ENCODE measurements around the gene UBASH3A. TPM values are rescaled to one million over a fixed set of nuclear protein-coding genes. Genes with fewer than 3 reads are reported as not detected.

The UBASH3A gene
- polyA plus RNA-seq, 1 donor (not counting 4 experiments of a cell fraction or from before 2014, with no cell fraction given), result not detected

DNA sequence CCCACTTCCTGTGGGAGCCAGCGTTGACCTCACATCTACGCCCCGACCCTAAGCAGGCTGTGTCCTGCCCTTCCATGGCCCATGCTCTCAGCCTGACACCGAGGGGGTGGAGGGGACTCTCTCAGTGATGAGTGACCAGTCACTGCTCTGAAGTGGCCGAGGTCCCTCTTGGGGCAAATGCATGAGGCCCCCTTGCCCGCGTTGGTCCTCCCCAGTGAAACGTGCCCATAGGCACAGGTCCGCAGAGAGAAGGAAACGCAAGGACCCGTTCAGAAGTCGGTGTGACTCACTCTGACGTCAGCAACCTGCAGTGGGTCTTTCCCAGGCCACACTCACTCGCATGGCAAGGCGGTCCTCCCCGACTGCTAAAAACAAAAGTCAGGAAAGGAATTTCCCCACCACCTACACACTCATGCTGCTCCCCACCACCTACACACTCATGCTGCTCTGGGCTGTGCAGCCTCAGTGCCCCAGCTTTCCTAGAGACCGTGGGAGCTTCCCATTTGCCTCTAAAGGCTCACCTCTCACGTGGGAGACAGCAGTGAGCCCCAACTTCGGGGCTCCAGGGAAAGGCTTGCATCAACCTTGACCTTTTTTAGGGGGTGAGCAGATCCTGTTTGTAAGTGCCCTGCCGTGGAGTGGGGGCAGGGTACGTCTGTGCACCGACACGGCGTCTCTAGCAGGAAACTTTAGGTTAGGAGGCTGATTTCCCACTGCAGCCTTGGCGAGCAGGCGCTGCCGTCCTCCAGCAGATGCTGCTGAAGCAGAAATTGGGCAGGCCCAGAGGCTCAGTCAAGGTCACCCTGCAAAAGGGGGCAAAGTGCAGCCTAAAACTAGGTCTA lies 11.4 kb downstream of the UBASH3A start:
- FAIRE-seq (no peak), DNase-seq (ENCODE audit: low read depth, low spot score) (no peak)
- H3K79me2 ChIP-seq (ENCODE audit: control insufficient read depth, insufficient read depth, low read length), result no peaks in the 10 kb centered on the region
- no peak overlapping the region for H3K27ac ChIP-seq (ENCODE audit: control insufficient read depth, insufficient read depth, low read length)
- peaks cover 10% of the 10 kb centered on the region for H3K27me3 ChIP-seq (ENCODE audit: control insufficient read depth, extremely low read depth, insufficient read depth, low read length)
- no peak overlapping the region for H3K4me3 ChIP-seq (ENCODE audit: control insufficient read depth in 2 of 3, extremely low read depth in 1 of 3, insufficient read depth in 2 of 3, low read depth in 1 of 3, low read length in 3 of 3)
- H3K4me1 ChIP-seq (ENCODE audit: control insufficient read depth, extremely low read depth, insufficient read depth, low read length), result no peaks in the 10 kb centered on the region
- no peak overlapping the region for H3K4me2 ChIP-seq (ENCODE audit: control insufficient read depth, extremely low read depth, insufficient read depth, low read depth, low read length)
- no peak for TF ChIP-seq EZH2 (IDR thresholded peaks at IDR 0.05; ENCODE audit: low read length)
- TF ChIP-seq, protein P1, sequence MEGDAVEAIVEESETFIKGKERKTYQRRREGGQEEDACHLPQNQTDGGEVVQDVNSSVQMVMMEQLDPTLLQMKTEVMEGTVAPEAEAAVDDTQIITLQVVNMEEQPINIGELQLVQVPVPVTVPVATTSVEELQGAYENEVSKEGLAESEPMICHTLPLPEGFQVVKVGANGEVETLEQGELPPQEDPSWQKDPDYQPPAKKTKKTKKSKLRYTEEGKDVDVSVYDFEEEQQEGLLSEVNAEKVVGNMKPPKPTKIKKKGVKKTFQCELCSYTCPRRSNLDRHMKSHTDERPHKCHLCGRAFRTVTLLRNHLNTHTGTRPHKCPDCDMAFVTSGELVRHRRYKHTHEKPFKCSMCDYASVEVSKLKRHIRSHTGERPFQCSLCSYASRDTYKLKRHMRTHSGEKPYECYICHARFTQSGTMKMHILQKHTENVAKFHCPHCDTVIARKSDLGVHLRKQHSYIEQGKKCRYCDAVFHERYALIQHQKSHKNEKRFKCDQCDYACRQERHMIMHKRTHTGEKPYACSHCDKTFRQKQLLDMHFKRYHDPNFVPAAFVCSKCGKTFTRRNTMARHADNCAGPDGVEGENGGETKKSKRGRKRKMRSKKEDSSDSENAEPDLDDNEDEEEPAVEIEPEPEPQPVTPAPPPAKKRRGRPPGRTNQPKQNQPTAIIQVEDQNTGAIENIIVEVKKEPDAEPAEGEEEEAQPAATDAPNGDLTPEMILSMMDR (optimal IDR thresholded peaks at IDR 0.05 in 1 of 3, IDR thresholded peaks at IDR 0.05 in 1 of 3, conservative IDR thresholded peaks at IDR 0.05 in 1 of 3; ENCODE audit: extremely low read depth in 1 of 3, insufficient read depth in 2 of 3, low read length in 3 of 3), result no peak
- H4K20me1 ChIP-seq (ENCODE audit: control insufficient read depth, extremely low read depth, insufficient read depth, low read length), result no peaks in the 10 kb centered on the region
- no peaks in the 10 kb centered on the region for H3K9me1 ChIP-seq (ENCODE audit: control insufficient read depth, extremely low read depth, insufficient read depth, low read length)
- no peak overlapping the region for H3K9ac ChIP-seq (ENCODE audit: control insufficient read depth, extremely low read depth, insufficient read depth, low read length)
- no peaks in the 10 kb centered on the region for H3K9me3 ChIP-seq (ENCODE audit: control insufficient read depth, low read depth, low read length)
- no peak overlapping the region for H2AFZ ChIP-seq (ENCODE audit: control insufficient read depth, low read length)
- H3K36me3 ChIP-seq (ENCODE audit: control insufficient read depth in 2 of 2, extremely low read depth in 1 of 2, insufficient read depth in 2 of 2, low read length in 2 of 2), result no peaks in the 10 kb centered on the region
- dilution Hi-C loops (cut with MboI; ENCODE audit: extremely low pct_ligation_motif_present, low sequenced_read_pairs), result no loop called here

DNA sequence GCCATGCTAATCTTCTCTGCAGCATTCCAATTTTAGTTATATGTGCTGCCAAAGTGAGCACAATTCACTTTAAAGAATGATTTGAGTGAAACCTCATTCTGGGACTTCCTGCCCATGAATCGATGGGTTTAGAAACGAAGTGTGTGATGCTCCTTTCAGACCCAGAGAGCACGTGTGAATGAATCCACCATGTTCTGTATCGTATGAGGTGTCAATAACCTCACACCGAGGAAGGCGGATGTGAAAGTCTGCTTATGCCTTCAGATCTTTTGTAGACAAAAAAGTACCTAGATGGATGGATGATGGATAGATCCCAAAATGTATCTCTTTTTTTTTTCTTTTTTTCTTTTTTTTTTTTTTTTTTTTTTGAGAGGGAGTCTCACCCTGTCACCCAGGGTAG lies 13.8 kb downstream of the UBASH3A start:
- H3K9me3 ChIP-seq (ENCODE audit: control insufficient read depth, low read depth, low read length), result no peaks in the 10 kb centered on the region
- H3K79me2 ChIP-seq (ENCODE audit: control insufficient read depth, insufficient read depth, low read length), result no peaks in the 10 kb centered on the region
- H3K4me1 ChIP-seq (ENCODE audit: control insufficient read depth, extremely low read depth, insufficient read depth, low read length), result no peaks in the 10 kb centered on the region
- TF ChIP-seq, protein P1 (optimal IDR thresholded peaks at IDR 0.05 in 1 of 3, IDR thresholded peaks at IDR 0.05 in 1 of 3, conservative IDR thresholded peaks at IDR 0.05 in 1 of 3; ENCODE audit: extremely low read depth in 1 of 3, insufficient read depth in 2 of 3, low read length in 3 of 3), result no peak
- no peak for TF ChIP-seq EZH2 (IDR thresholded peaks at IDR 0.05; ENCODE audit: low read length)
- FAIRE-seq (no peak), DNase-seq (ENCODE audit: low read depth, low spot score) (no peak)
- no peak overlapping the region for H3K4me3 ChIP-seq (ENCODE audit: control insufficient read depth in 2 of 3, extremely low read depth in 1 of 3, insufficient read depth in 2 of 3, low read depth in 1 of 3, low read length in 3 of 3)
- H3K9me1 ChIP-seq (ENCODE audit: control insufficient read depth, extremely low read depth, insufficient read depth, low read length), result no peaks in the 10 kb centered on the region
- no peaks in the 10 kb centered on the region for H3K36me3 ChIP-seq (ENCODE audit: control insufficient read depth in 2 of 2, extremely low read depth in 1 of 2, insufficient read depth in 2 of 2, low read length in 2 of 2)
- no peaks in the 10 kb centered on the region for H4K20me1 ChIP-seq (ENCODE audit: control insufficient read depth, extremely low read depth, insufficient read depth, low read length)
- no peak overlapping the region for H3K9ac ChIP-seq (ENCODE audit: control insufficient read depth, extremely low read depth, insufficient read depth, low read length)
- dilution Hi-C loops (cut with MboI; ENCODE audit: extremely low pct_ligation_motif_present, low sequenced_read_pairs), result no loop called here
- no peak overlapping the region for H3K27ac ChIP-seq (ENCODE audit: control insufficient read depth, insufficient read depth, low read length)
- peaks cover 5% of the 10 kb centered on the region for H3K27me3 ChIP-seq (ENCODE audit: control insufficient read depth, extremely low read depth, insufficient read depth, low read length)
- no peak overlapping the region for H3K4me2 ChIP-seq (ENCODE audit: control insufficient read depth, extremely low read depth, insufficient read depth, low read depth, low read length)
- H2AFZ ChIP-seq (ENCODE audit: control insufficient read depth, low read length), result no peak overlapping the region
